Measurements from ENCODE around the gene CUX1. TPM values are rescaled to one million over a fixed set of nuclear protein-coding genes. Genes with fewer than 3 reads are reported as not detected.

CUX1 gene
- total RNA-seq, 2 experiments from 2014 or later, result 35.6 to 38.0 TPM

- no peaks in the 10 kb centered on the region for H3K4me1 ChIP-seq (ENCODE audit: insufficient read depth, low read length)
- ATAC-seq (ENCODE audit: poor library complexity), result no peak
- no peaks in the 10 kb centered on the region for H3K4me1 Mint-ChIP-seq (ENCODE audit: low read depth)
- H3K27me3 ChIP-seq (ENCODE audit: control insufficient read depth in 1 of 2, insufficient read depth in 2 of 2, low read length in 2 of 2), result no peaks in the 10 kb centered on the region
- no peaks in the 10 kb centered on the region for H3K9me3 Mint-ChIP-seq
- TF ChIP-seq CTCF (IDR thresholded peaks at IDR 0.05), result no peak
- ChIA-PET POLR2A (no interaction called here), CTCF (no interaction called here)
- intact Hi-C loops (cut with DNase I, micrococcal nuclease), result no loop called here
- no peaks in the 10 kb centered on the region for H3K36me3 Mint-ChIP-seq (ENCODE audit: low read depth)
- no peaks in the 10 kb centered on the region for H3K9me3 ChIP-seq (ENCODE audit: control insufficient read depth in 1 of 2, insufficient read depth in 1 of 2, low read length in 2 of 2)
- H3K4me3 Mint-ChIP-seq, result no peak overlapping the region
- H3K27ac ChIP-seq (ENCODE audit: low read depth in 1 of 2, low read length in 2 of 2), result no peak overlapping the region
- no peak overlapping the region for H3K27ac Mint-ChIP-seq
- no peak overlapping the region for H3K4me3 ChIP-seq (ENCODE audit: low read length)
- no peaks in the 10 kb centered on the region for H3K27me3 Mint-ChIP-seq
- peaks cover 5% of the 10 kb centered on the region for H3K36me3 ChIP-seq (ENCODE audit: insufficient read depth, low read length)
- DNase-seq, result no peak
Measured at GRCh38 chr7:102004848-102005247, 187.4 kb downstream of the CUX1 start.

GRCh38 chr7:102005933-102006480 lies 188.6 kb downstream of the CUX1 start:
- ChIA-PET CTCF (no interaction called here), POLR2A (no interaction called here)
- Mint-ChIP-seq H3K27ac (no peak overlapping the region), H3K27me3 (no peaks in the 10 kb centered on the region), H3K36me3 (ENCODE audit: low read depth) (no peaks in the 10 kb centered on the region), H3K4me1 (ENCODE audit: low read depth) (no peaks in the 10 kb centered on the region), H3K4me3 (no peak overlapping the region), H3K9me3 (no peaks in the 10 kb centered on the region)
- TF ChIP-seq CTCF (IDR thresholded peaks at IDR 0.05), result no peak
- Histone ChIP-seq H3K9me3 (ENCODE audit: control insufficient read depth in 1 of 2, insufficient read depth in 1 of 2, low read length in 2 of 2) (no peaks in the 10 kb centered on the region), H3K4me3 (ENCODE audit: low read length) (no peak overlapping the region), H3K27ac (ENCODE audit: low read depth in 1 of 2, low read length in 2 of 2) (no peak overlapping the region), H3K4me1 (ENCODE audit: insufficient read depth, low read length) (no peaks in the 10 kb centered on the region), H3K36me3 (ENCODE audit: insufficient read depth, low read length) (peaks cover 5% of the 10 kb centered on the region), H3K27me3 (ENCODE audit: control insufficient read depth in 1 of 2, insufficient read depth in 2 of 2, low read length in 2 of 2) (no peaks in the 10 kb centered on the region)
- DNase-seq (no peak), ATAC-seq (ENCODE audit: poor library complexity) (no peak)
- intact Hi-C loops (cut with DNase I, micrococcal nuclease), result no loop called here

GRCh38 chr7:102006695-102007094 lies 189.3 kb downstream of the CUX1 start:
- Mint-ChIP-seq H3K4me3 (no peak overlapping the region), H3K27me3 (no peaks in the 10 kb centered on the region), H3K27ac (no peak overlapping the region), H3K4me1 (ENCODE audit: low read depth) (no peaks in the 10 kb centered on the region), H3K36me3 (ENCODE audit: low read depth) (no peaks in the 10 kb centered on the region), H3K9me3 (no peaks in the 10 kb centered on the region)
- Histone ChIP-seq H3K36me3 (ENCODE audit: insufficient read depth, low read length) (peaks cover 5% of the 10 kb centered on the region), H3K4me3 (ENCODE audit: low read length) (no peak overlapping the region), H3K4me1 (ENCODE audit: insufficient read depth, low read length) (no peaks in the 10 kb centered on the region), H3K9me3 (ENCODE audit: control insufficient read depth in 1 of 2, insufficient read depth in 1 of 2, low read length in 2 of 2) (no peaks in the 10 kb centered on the region), H3K27me3 (ENCODE audit: control insufficient read depth in 1 of 2, insufficient read depth in 2 of 2, low read length in 2 of 2) (no peaks in the 10 kb centered on the region), H3K27ac (ENCODE audit: low read depth in 1 of 2, low read length in 2 of 2) (no peak overlapping the region)
- ChIA-PET CTCF (no interaction called here), POLR2A (no interaction called here)
- DNase-seq (no peak), ATAC-seq (ENCODE audit: poor library complexity) (no peak)
- no peak for TF ChIP-seq CTCF (IDR thresholded peaks at IDR 0.05)
- intact Hi-C loops (cut with DNase I, micrococcal nuclease), result no loop called here
